Stimulated activated CD8-positive, alpha-beta memory T cell treated with anti-CD3 and anti-CD28 coated beads, Interleukin-15, amount 100 ng/mL, for 24 hours (primary cell): Measurements from ENCODE around the gene ADAM10.

Source experiments
- DNase-seq: peaks from one replicate; pipeline ENCODE4 v3.0.0-alpha.2; 2020; ENCODE audit warnings: low read depth

Gene ADAM10

GRCh38 chr15:58715266-58715917, 34.1 kb downstream of the ADAM10 start:
- DNase-seq: no peak

DNA sequence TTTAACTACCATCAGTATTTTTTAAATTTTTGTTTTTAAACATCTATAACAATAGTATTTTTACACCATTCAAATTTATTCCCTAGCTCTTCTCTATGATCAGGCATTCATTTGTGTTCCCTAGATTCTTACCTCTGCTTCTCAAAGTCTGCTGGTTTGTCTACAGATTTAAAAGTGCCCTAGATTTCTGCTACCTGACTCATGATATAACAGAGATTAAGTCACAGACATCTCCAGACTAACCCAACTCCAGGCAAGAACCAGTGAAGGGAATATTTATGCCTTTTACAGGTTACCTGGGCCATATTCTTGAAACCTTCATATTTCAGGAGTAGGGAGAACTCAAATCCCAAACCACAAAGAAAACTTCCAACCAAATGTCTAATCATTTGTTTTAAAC, 38.8 kb downstream of the ADAM10 start:
- DNase-seq: no peak

DNA sequence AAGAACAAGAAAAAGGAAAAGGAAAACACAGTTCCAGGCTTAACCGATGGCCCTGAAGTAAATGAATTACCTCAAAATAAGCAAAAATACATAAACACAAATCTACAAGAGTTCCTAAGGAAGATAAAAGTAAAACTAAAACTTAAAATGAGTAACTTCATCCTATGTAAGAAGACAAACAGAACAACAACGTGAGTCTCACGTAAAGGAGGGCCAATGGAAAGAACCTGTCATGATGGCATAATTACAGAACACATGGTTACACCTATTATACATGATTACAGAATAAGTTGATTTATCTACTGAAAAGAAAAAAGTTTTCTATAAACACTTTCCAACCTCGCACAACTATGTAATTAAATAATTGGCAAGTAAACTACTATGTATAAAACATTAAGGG, 42.1 kb downstream of the ADAM10 start:
- no peak for DNase-seq

- no peak for DNase-seq
Observed at GRCh38 chr15:58705105-58705504, 44.4 kb downstream of the ADAM10 start.

GRCh38 chr15:58704155-58704865, 45.2 kb downstream of the ADAM10 start:
- DNase-seq: no peak

DNA sequence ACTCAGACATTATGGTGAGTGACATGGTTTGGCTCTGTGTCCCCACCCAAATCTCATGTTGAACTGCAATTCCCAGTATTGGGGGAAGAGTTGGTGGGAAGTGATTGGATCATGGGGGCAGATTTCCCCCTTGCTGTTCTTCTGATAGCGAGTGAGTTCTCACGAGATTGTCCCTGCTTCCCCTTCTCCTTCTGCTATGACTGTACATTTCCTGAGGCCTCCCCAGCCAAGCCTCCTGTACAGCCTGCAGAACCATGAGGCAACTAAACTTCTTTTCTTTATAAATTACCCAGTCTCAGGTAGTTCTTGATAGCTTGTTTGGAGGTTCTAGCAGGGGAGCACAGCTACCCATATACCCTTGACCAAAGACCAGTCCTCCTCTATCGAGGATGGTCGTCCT, 45.9 kb downstream of the ADAM10 start:
- DNase-seq: no peak

- no peak for DNase-seq
Observed at GRCh38 chr15:58702233-58702632, 47.3 kb downstream of the ADAM10 start.

DNA sequence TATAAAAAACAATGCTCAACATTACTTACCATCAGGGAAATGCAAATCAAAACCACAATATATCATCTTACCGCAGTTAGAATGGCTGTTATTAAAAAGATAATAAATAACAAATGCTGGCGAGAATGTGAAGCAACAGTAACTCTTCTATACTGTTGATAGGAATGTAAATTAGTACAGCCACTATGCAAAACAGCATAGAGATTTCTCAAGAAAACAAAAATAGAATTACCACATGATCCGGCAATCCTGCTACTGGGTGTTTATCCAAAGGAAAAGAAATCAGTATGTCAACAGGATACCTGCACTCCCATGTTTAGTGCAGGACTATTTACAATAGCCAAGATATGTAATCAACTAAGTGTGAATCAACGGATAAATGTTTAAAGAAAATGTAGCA, 48.1 kb downstream of the ADAM10 start:
- DNase-seq: no peak

GRCh38 chr15:58699769-58700168, 49.7 kb downstream of the ADAM10 start:
- no peak for DNase-seq

DNA sequence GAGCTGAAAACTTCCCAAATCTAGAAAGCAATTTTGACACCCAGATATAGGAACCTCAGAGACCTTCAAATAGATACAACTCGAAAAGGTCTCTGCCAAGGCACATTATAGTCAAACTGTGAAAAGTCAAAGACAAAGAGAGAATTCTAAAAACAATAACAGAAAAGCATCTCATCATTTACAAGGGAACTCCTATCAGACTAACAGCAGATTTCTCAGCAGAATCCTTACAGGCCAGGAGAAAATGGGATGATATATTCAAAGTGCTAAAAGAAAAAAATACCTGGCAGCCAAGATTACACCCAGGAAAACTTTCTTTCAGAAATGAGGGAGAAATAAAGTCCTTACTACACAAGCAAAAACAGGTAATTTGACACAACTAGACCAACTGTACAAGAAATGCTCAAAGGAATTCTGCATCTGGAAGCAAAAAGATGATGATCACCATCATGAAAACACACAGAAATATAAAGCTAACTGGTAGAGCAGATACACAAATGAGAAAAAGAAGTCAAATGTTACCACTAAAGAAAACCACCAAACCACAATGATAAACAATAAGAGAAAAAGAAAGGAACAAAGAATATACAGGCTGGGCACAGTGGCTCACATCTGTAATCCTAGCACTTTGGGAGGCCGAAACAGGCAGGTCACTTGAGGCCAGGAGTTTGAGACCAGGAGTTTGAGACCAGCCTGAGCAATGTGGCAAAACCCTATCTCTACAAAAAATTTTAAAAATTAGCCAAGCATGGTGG, 50.4 kb downstream of the ADAM10 start:
- no peak for DNase-seq

GRCh38 chr15:58697220-58697619, 52.3 kb downstream of the ADAM10 start:
- DNase-seq: no peak

DNA sequence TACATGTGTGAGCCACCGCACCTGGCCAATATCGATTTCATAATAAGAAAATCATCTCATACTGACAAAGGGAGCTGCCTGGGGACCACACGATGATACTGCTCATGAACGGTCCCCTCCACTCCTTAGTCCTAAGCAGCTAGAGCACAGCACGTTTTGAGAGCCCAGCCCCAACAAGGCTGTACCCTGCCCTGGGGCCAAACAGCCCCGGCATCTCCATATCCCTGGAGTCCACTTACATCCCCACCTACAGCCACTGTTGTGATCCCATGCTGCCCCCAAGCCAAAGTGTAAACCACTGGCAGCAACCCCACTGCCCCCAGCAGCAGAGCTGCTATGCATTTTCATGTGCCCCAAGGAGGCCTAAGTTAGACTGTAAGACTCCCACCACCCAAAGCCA, 52.8 kb downstream of the ADAM10 start:
- DNase-seq: no peak

DNA sequence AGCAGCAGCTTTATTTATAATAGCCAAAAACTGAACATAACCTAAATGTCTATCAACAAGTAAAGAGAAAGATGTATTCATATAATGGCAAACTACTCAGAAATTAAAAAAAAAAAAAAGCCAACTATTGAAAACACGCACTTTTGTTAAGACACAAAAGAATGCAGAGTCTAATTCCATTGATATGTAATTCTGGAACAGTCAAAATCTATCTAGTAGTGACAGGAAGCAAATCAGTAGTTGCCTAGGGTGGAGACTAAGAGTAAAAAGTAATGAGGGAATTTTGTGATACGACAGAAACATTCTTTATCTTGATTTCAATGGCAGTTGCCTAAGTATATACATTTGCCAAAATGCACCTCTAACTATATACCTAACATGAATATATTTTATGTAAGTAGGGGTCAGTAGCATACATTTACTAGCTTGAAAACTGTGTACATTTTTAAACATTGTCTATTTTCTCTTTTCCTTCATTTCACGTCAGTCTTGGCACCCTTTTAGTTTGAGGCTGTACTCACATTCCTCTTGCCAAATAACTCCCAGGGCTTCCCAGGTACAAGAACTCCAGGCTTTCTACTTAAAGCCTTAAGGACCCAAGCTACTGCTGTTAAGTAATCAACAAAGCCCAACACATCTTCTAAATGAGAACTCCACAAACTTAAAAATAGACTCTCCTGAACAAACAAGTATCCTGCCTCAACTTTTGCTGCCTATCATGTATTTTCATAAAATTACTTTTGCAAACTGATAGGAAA, 54.7 kb downstream of the ADAM10 start:
- no peak for DNase-seq

- DNase-seq: no peak
Observed at GRCh38 chr15:58690703-58691102, 58.8 kb downstream of the ADAM10 start.

GRCh38 chr15:58689646-58690045, 59.9 kb downstream of the ADAM10 start:
- DNase-seq: no peak

GRCh38 chr15:58686286-58686685, 63.2 kb downstream of the ADAM10 start:
- DNase-seq: no peak

DNA sequence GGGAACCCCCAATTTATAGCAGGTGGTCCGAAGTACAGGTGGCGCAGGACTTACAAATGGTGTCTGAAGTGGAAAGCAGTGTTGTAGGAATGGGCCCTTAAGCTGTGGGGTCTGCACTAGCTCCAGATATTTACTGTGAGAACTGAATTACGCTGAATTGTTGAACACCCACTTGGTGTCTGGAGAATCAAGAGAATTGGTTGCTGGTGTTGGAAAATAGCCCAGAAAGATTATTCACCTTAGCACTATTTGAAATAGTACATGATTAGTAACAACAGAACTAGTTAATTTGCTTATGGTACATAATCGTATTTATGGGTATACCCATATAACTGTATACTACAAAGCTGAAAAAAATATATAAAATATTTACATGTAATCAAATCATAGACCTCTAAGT, 64.8 kb downstream of the ADAM10 start:
- no peak for DNase-seq

- no peak for DNase-seq
Observed at GRCh38 chr15:58684036-58684710, 65.3 kb downstream of the ADAM10 start.

DNA sequence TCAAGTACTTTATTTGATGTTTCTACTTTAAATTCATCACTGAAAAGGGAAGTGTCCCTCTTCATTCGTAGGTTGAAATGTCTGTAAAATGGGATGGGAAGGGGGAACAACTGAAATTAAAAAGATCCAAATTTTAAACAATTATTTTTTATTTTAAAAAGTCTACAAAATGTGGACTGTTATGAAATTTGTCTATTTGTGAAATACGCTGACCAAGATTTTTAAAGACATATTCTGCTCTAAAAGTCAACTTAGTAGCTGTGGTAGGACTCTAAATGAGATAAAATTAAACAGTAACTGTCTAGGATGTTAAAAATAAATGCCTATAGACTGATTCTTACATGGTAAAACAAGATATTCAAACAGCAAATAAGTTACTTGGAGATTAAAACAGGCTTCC, 67.3 kb downstream of the ADAM10 start:
- no peak for DNase-seq

DNA sequence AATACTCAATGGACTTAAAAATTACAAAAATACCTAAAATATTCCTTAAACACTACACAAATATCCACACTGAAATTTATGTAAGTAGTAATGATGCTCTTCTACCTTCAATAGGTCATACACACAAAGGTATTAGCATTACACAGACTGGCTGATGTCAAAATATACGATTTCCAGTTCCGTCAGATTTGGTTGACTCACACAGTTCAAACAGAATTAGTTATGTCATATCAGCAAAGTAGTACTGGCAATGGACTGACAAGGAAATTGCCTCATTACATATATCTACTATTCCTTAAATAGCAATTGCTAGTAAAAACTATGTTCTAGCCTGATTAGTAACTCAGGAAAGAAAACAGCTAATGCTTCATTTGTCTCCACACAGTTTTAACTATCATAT, 70.8 kb downstream of the ADAM10 start:
- DNase-seq: no peak

- DNase-seq: no peak
Observed at GRCh38 chr15:58677426-58677825, 72.1 kb downstream of the ADAM10 start.

DNA sequence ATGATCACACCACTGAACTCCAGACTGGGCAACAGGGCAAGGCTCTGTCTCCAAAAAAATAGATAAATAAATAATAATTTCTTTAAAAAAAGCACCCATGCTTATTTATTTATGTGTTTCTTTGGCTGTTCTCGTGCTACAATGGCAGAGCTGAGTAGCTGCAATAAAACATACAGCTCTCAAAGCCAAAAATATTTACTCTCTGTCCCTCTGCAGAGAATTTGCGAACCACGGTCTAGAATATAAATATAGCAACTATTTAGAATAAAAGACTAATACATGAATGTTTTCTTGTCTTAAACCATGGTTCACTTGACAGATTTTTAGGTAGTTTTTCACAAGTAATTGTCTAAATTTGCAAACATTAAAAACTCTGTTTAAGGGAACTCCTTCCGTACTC, 72.7 kb downstream of the ADAM10 start:
- DNase-seq: no peak
